ENCODE data around the gene HSPA12B. TPM values are rescaled to one million over a fixed set of nuclear protein-coding genes. Genes with fewer than 3 reads are reported as not detected.

HSPA12B gene
- polyA plus RNA-seq, 1 donor: 6.3 TPM

- Histone ChIP-seq H3K4me3 (ENCODE audit: low read length) (no peak overlapping the region), H3K36me3 (ENCODE audit: control insufficient read depth, insufficient read depth, low read length) (peaks cover 2% of the 10 kb centered on the region), H3K4me1 (ENCODE audit: control insufficient read depth, insufficient read depth, low read length) (no peaks in the 10 kb centered on the region), H3K9me3 (ENCODE audit: control insufficient read depth, low read depth, low read length) (no peaks in the 10 kb centered on the region), H3K27me3 (ENCODE audit: control insufficient read depth, insufficient read depth, low read length) (peaks cover 1% of the 10 kb centered on the region), H3K27ac (ENCODE audit: low read length) (no peak overlapping the region)
- no peak for DNase-seq
- WGBS (ENCODE audit: insufficient coverage, low lambda C conversion rate): 37% methylated on average over 4 of the region's 11 CpGs
These were observed 5.9 kb downstream of the HSPA12B start for GRCh38 chr20:3738111-3739053.

DNA sequence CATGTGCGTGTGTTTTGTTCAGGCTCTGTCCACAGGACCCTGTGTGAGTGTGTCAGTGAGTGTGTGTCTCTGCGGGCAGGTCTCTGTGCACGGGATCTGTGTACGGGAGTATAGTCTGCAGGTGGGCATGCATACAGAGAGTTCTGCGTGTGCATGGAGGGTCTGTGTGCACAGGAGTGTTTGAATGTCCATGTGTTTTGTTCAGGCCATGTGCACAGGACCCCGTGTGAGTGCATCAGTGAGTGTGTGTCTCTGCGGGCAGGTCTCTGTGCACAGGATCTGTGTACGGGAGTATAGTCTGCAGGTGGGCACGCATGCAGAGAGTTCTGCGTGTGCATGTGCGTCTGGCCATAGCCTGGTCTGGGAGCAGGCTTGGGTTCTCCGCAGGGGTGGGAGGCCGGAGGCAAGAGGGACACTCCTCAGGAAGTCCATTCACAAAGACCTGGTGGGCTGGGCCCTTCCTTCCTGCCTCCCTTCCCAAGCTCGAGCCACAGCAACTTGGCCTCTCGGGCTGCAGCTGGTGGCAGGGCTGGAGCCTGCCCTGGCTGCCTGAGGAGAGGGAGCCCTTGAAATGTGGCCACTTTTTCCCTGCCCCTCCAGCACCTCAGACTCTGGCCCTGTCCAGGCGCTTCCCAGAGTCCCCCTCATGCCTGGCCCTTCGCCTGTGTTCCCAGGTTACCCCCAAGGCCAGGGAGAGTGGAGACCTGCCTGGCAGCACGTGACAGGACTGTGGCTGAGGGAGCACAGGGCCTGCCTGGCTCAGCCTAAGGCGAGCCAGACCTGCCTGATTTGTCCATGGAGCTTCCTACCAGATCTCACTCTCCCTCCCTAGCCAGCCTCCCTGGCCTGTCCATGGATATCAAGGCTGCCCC, 6.8 kb downstream of the HSPA12B start:
- Histone ChIP-seq H3K27me3 (ENCODE audit: control insufficient read depth, insufficient read depth, low read length) (peaks cover 5% of the 10 kb centered on the region), H3K36me3 (ENCODE audit: control insufficient read depth, insufficient read depth, low read length) (peaks cover 2% of the 10 kb centered on the region), H3K27ac (ENCODE audit: low read length) (no peak overlapping the region), H3K9me3 (ENCODE audit: control insufficient read depth, low read depth, low read length) (no peaks in the 10 kb centered on the region), H3K4me1 (ENCODE audit: control insufficient read depth, insufficient read depth, low read length) (no peaks in the 10 kb centered on the region), H3K4me3 (ENCODE audit: low read length) (no peak overlapping the region)
- WGBS (ENCODE audit: insufficient coverage, low lambda C conversion rate): no CpG with 5 or more reads among the region's 19 CpGs
- no peak for DNase-seq

- Histone ChIP-seq H3K36me3 (ENCODE audit: control insufficient read depth, insufficient read depth, low read length) (peaks cover 2% of the 10 kb centered on the region), H3K27me3 (ENCODE audit: control insufficient read depth, insufficient read depth, low read length) (peaks cover 7% of the 10 kb centered on the region), H3K9me3 (ENCODE audit: control insufficient read depth, low read depth, low read length) (no peaks in the 10 kb centered on the region), H3K4me3 (ENCODE audit: low read length) (no peak overlapping the region), H3K4me1 (ENCODE audit: control insufficient read depth, insufficient read depth, low read length) (no peaks in the 10 kb centered on the region), H3K27ac (ENCODE audit: low read length) (no peak overlapping the region)
- no peak for DNase-seq
- WGBS (ENCODE audit: insufficient coverage, low lambda C conversion rate): no CpG with 5 or more reads among the region's 7 CpGs
These were observed 7.5 kb downstream of the HSPA12B start for GRCh38 chr20:3739926-3740451.

DNA sequence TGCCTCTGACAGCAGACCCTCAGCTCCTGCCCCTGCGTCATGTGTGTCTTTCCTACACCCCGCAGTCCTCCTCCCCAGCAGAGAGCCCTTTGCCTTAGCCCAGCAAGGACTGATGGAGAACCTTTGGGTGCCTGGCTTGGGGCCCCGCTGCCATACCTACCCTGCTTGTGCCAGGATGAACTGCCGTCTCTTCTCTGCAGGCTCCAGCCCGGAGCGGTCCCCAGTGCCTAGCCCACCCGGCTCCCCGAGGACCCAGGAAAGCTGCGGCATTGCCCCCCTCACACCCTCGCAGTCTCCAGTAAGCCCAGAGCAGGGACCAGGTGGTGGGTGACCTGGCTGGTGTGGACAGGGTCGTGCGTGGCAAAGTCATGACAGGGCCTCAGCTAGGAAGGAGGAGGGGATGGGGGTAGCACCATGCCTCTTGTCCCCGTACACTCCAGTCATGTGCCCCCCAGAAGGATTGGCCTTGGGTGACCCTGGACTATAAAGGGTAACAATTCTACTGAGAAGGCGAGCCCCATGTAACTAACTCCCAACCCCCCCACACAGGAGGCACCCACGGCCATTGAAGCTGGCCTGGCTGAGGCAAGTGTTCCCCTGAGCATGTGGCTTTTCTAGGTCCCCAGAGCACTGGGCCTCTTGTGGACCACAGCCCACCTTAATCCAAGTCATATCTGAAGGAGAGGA, 8.3 kb downstream of the HSPA12B start:
- no peak for DNase-seq
- Histone ChIP-seq H3K27me3 (ENCODE audit: control insufficient read depth, insufficient read depth, low read length) (peaks cover 10% of the 10 kb centered on the region), H3K4me3 (ENCODE audit: low read length) (no peak overlapping the region), H3K27ac (ENCODE audit: low read length) (no peak overlapping the region), H3K9me3 (ENCODE audit: control insufficient read depth, low read depth, low read length) (no peaks in the 10 kb centered on the region), H3K4me1 (ENCODE audit: control insufficient read depth, insufficient read depth, low read length) (no peaks in the 10 kb centered on the region), H3K36me3 (ENCODE audit: control insufficient read depth, insufficient read depth, low read length) (peaks cover 5% of the 10 kb centered on the region)
- WGBS (ENCODE audit: insufficient coverage, low lambda C conversion rate): no CpG with 5 or more reads among the region's 15 CpGs

GRCh38 chr20:3741836-3742458, 9.5 kb downstream of the HSPA12B start:
- H3K36me3 ChIP-seq (ENCODE audit: control insufficient read depth, insufficient read depth, low read length): peaks cover 3% of the 10 kb centered on the region
- no peaks in the 10 kb centered on the region for H3K9me3 ChIP-seq (ENCODE audit: control insufficient read depth, low read depth, low read length)
- H3K27me3 ChIP-seq (ENCODE audit: control insufficient read depth, insufficient read depth, low read length): peaks cover 10% of the 10 kb centered on the region
- DNase-seq: no peak
- no peaks in the 10 kb centered on the region for H3K4me1 ChIP-seq (ENCODE audit: control insufficient read depth, insufficient read depth, low read length)
- no peak overlapping the region for H3K27ac ChIP-seq (ENCODE audit: low read length)
- H3K4me3 ChIP-seq (ENCODE audit: low read length): no peak overlapping the region
- WGBS (ENCODE audit: insufficient coverage, low lambda C conversion rate): no CpG with 5 or more reads among the region's 7 CpGs

GRCh38 chr20:3743251-3743650, 10.8 kb downstream of the HSPA12B start:
- H3K4me1 ChIP-seq (ENCODE audit: control insufficient read depth, insufficient read depth, low read length): no peaks in the 10 kb centered on the region
- peaks cover 3% of the 10 kb centered on the region for H3K36me3 ChIP-seq (ENCODE audit: control insufficient read depth, insufficient read depth, low read length)
- no peak for DNase-seq
- H3K27ac ChIP-seq (ENCODE audit: low read length): no peak overlapping the region
- H3K27me3 ChIP-seq (ENCODE audit: control insufficient read depth, insufficient read depth, low read length): peaks cover 11% of the 10 kb centered on the region
- no peaks in the 10 kb centered on the region for H3K9me3 ChIP-seq (ENCODE audit: control insufficient read depth, low read depth, low read length)
- H3K4me3 ChIP-seq (ENCODE audit: low read length): no peak overlapping the region
- no CpG with 5 or more reads among the region's 2 CpGs for WGBS (ENCODE audit: insufficient coverage, low lambda C conversion rate)

DNA sequence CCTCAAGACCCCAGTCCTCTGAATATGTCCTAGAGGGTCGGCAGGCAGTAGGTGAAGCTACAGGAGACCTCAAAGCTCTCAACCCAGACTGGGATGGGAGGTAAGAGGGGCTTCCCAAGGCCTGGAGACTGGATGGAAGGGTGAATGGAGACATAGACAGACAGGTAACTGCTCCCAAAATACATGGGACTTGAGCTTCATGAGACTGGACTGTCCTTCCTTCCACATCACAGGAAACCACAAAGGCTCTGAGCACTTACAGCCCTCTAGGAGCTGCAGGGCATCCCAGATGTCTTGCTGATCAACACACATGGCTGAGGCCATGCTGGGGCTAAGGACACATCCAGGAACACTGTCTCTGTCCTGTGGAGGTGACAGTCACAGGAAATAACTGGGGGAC, 11.6 kb downstream of the HSPA12B start:
- Histone ChIP-seq H3K36me3 (ENCODE audit: control insufficient read depth, insufficient read depth, low read length) (peaks cover 3% of the 10 kb centered on the region), H3K9me3 (ENCODE audit: control insufficient read depth, low read depth, low read length) (no peaks in the 10 kb centered on the region), H3K27ac (ENCODE audit: low read length) (no peak overlapping the region), H3K4me3 (ENCODE audit: low read length) (no peak overlapping the region), H3K4me1 (ENCODE audit: control insufficient read depth, insufficient read depth, low read length) (no peaks in the 10 kb centered on the region), H3K27me3 (ENCODE audit: control insufficient read depth, insufficient read depth, low read length) (peaks cover 19% of the 10 kb centered on the region)
- no CpG with 5 or more reads among the region's 1 CpG for WGBS (ENCODE audit: insufficient coverage, low lambda C conversion rate)
- DNase-seq: no peak

DNA sequence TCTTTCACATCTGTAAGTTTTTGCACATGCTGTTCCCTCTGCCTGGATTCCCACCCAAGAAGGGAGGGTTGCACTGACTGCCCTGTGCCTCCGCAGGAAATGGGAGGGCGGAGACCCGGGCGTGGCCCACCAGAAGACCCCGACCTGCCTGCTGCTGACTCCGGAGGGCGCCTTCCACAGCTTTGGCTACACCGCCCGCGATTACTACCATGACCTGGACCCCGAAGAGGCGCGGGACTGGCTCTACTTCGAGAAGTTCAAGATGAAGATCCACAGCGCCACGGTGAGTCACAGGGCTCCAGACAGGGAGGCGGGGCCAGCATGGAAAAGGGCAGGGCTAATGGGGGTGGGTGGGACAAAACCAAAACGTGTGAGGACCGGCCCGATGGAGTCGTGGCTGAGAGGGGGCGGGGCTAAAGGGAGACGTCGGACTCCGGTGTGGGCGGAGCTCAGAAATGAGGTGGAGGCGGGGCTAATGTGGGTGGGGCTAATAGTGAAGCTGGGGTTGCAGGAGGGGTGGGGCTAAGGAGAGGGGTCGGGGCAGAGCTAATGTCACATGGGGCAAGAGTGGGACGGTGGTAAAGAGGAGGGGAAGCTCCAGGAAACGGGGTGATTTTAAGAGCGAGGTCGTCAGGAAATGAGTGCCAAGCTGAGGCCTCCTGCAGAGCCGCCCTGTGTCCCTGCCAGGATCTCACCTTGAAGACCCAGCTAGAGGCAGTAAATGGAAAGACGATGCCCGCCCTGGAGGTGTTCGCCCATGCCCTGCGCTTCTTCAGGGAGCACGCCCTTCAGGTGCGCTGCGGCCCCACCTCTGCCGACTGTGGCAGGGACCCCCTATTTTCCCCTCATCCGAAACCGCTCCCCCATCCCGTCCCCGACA, 12.6 kb downstream of the HSPA12B start:
- Histone ChIP-seq H3K9me3 (ENCODE audit: control insufficient read depth, low read depth, low read length) (no peaks in the 10 kb centered on the region), H3K27ac (ENCODE audit: low read length) (no peak overlapping the region), H3K4me3 (ENCODE audit: low read length) (no peak overlapping the region), H3K36me3 (ENCODE audit: control insufficient read depth, insufficient read depth, low read length) (peaks cover 3% of the 10 kb centered on the region), H3K27me3 (ENCODE audit: control insufficient read depth, insufficient read depth, low read length) (peaks cover 27% of the 10 kb centered on the region), H3K4me1 (ENCODE audit: control insufficient read depth, insufficient read depth, low read length) (peaks cover 6% of the 10 kb centered on the region)
- 60% methylated on average over 2 of the region's 45 CpGs for WGBS (ENCODE audit: insufficient coverage, low lambda C conversion rate)
- peak; percentile 49 to 65 for DNase-seq

DNA sequence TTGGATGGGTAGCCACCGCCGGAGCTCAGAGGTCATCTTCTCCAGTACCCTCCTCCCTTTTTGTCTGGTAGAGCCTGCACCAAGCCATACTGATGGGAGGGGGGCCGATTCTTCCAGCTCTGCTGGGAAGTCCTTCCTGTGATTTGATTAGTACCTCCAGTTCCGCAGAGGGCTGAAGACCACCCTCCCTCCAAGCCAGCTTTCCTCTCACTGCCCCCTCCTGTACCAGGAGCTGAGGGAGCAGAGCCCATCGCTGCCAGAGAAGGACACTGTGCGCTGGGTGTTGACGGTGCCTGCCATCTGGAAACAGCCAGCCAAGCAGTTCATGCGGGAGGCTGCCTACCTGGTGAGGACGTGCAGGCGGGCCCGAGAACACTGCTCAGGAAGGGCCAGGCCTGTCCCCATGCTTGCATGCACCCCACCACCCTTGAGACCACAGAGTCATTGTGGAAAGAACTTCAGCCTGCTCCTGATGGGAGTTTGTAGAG, 13.2 kb downstream of the HSPA12B start:
- no peak for DNase-seq
- Histone ChIP-seq H3K27me3 (ENCODE audit: control insufficient read depth, insufficient read depth, low read length) (peaks cover 34% of the 10 kb centered on the region), H3K27ac (ENCODE audit: low read length) (no peak overlapping the region), H3K9me3 (ENCODE audit: control insufficient read depth, low read depth, low read length) (peaks cover 3% of the 10 kb centered on the region), H3K4me1 (ENCODE audit: control insufficient read depth, insufficient read depth, low read length) (peaks cover 7% of the 10 kb centered on the region), H3K36me3 (ENCODE audit: control insufficient read depth, insufficient read depth, low read length) (peaks cover 3% of the 10 kb centered on the region), H3K4me3 (ENCODE audit: low read length) (no peak overlapping the region)
- no CpG with 5 or more reads among the region's 11 CpGs for WGBS (ENCODE audit: insufficient coverage, low lambda C conversion rate)
